Activated CD4-positive, alpha-beta T cell treated with anti-CD3 and anti-CD28 coated beads for 24 hours (primary cell): ENCODE data around the gene FCHSD2.
"Not testable (repeated sequence)": the region's sequence is repeated elsewhere in the genome, so short reads cannot be mapped to it uniquely, and the experiment has no call there.

Experiments
- DNase-seq, 2 donors: peaks; one replicate each; pipeline ENCODE4 v3.0.0-alpha.2; 2020; ENCODE audit warnings: low read depth in 2 of 2

The FCHSD2 gene

DNA sequence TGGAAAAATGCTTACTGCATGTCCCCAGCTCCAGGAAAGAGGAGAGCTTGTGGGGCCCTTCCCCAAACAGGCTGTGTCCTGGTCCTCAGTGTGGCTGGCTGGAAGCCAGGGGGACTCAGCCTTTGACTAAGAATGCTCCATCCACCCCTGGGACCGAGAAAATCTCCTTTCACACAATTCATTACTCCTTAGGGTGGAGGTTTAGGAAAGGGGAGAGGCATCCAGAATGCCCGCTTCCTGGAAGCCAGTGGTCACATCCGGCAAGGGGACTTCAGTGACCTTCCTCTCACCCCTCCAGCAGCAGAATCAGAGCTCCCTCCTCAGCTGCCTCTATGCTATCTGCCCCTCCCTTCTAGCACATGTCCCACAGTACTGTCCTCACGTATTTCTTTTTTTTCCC, 306.0 kb downstream of the FCHSD2 start:
- no peak for DNase-seq

- no peak for DNase-seq
Measured at GRCh38 chr11:72834905-72835304, 307.2 kb downstream of the FCHSD2 start.

GRCh38 chr11:72833811-72834493, 308.2 kb downstream of the FCHSD2 start:
- DNase-seq: no peak

- DNase-seq: no peak
Measured at GRCh38 chr11:72833083-72833733, 308.9 kb downstream of the FCHSD2 start.

GRCh38 chr11:72832301-72833082, 309.6 kb downstream of the FCHSD2 start:
- no peak for DNase-seq

DNA sequence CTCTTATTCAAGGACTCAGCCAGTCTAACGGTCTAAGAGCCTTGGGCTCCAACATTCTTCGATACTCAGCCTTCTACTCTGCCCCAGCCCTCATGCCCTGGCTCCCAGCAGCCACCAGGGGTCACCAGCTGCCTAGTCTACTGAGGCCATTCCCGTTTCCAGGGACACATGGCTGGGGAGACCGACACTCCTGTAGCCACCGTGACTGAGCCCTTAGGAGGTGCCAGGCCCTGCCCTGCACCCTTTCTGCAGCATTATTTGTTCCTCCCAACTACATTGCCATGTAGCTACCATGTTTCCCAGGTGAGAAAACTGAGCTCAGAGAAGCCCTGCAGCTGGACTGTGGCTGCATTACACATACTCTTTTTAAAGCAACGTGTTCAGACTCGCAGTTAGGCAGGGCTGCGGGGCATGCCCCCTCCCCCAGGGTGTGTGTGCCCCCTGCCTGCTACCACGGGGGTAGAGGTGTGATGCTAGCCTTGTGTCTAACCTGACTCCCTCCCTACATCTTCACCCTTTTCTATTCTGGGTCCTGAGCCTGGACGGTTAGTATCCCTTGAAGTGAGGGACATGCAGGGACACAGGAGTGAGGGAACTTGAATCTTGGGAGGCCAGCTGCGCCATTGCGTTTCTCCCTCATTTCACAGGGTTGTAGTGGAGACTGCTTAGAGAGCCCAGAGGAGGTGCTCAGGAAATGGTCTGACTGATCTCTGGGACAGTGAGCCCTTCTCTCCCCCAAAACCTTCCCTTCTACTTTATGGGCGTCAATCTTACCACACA, 310.4 kb downstream of the FCHSD2 start:
- DNase-seq: no peak

GRCh38 chr11:72829884-72830533, 312.1 kb downstream of the FCHSD2 start:
- no peak for DNase-seq

DNA sequence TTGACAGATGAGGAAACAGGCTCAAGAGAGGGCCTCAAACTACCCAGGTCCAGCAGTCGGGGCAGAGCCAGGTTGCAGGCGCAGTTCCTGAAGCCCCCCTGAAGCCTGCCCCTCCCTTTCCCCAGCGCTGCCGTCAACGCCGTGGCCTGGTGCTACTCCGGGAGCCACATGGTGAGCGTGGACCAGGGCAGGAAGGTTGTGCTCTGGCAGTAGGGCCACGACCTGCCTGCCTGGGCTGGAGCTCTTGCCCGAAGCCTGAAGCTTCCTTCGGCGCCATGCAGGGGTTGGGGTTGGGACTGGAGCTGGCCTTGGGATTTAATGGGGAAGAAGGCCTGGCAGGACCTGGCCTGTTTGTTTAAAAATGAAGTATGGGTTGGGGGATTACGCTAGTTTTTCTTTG, 312.9 kb downstream of the FCHSD2 start:
- DNase-seq: no peak

GRCh38 chr11:72828692-72829101, 313.4 kb downstream of the FCHSD2 start:
- no peak for DNase-seq

- DNase-seq: no peak
Measured at GRCh38 chr11:72828081-72828567, 314.0 kb downstream of the FCHSD2 start.

- not testable (repeated sequence) for DNase-seq
Measured at GRCh38 chr11:72827656-72828055, 314.5 kb downstream of the FCHSD2 start.

GRCh38 chr11:72826942-72827480, 315.1 kb downstream of the FCHSD2 start:
- no peak for DNase-seq

DNA sequence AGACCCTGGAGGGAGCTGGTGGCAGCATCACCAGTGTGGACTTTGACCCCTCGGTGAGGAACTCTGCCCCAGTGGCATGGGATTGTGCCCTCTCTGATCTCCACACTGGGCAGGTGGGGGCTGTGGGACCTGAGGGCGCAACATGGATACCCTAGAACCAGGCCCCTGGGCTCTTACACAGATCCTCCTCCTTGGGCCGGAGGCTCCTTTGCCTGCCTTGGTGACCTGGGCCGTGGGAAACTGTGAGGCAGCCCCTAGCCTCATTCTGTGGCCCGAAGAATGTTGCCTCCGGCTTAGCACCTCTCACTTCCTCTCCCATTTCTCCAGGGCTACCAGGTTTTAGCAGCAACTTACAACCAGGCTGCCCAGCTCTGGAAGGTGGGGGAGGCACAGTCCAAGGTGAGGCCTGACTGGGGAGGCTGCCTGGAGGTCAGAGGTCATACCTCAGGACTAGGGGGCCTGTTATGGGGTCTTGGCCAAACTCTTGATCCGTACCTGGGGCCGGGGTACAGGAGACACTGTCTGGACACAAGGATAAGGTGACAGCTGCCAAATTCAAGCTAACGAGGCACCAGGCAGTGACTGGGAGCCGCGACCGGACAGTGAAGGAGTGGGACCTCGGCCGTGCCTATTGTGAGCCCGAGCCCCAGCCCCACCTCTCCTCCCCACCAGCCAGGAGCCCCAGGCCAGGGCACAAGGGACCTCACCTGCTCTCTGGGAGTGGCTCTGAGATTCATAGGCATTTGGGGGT, 315.8 kb downstream of the FCHSD2 start:
- DNase-seq: no peak

DNA sequence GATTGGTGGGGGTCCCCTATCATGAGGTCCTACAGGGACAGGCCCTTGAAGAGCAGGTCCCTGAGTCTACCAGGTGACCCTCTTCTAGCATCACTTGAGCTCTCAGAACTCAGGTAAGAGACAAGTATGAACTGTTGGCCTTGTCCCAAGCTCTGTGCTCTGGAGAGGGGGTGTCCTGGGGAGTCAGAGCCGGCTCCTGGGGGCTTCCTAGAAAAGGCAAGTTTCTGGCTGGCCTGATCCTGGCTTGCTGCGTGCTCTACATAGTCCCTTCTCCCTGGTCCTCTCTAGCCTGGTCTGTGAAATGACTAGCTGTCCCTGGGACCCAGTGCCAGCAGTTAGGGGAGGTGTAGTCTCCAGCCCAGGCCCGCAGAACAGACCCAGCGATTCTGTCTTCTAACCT, 316.5 kb downstream of the FCHSD2 start:
- no peak for DNase-seq

GRCh38 chr11:72824811-72825505, 317.2 kb downstream of the FCHSD2 start:
- no peak for DNase-seq

GRCh38 chr11:72824020-72824419, 318.1 kb downstream of the FCHSD2 start:
- DNase-seq: no peak

DNA sequence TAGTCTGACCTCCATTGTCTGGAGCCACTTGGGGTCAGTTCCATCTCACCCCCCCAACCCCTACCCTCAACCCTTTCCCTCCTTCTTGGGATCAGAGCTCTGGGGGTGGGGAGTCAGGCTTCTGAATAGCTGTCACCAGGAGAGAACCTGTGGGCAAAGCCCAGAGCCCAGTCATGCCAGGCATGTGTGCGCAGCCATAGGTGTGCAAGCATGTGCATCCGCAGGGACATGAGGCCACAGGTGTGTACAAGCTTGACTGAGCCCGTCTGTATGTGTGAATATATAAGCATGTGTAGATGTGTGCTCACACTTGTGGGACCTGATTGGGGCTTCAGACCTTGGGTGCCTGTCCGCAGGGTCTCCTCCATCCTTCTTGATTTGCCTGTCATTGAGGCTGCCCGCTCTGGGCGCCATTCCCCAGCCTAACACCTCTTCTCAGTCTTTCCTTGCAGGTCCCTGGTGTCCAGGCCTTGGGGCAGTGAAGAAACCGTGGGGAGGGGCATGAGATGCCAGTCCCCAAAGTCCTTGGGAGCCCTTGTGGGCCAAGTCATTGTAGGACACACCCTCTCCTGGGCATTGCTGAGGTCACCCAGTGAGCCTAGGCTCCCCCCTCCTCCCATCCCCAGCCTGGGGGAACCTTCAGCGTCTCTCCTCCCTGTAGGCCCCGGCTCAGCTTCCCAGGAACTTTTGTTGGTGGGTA, 318.9 kb downstream of the FCHSD2 start:
- no peak for DNase-seq

- peak; percentile 69 to 89 for DNase-seq
Measured at GRCh38 chr11:72821920-72822799, 320.0 kb downstream of the FCHSD2 start.
